Liver (tissue), 9 donors: Measurements from ENCODE around the gene SFXN5. TPM values are rescaled to one million over a fixed set of nuclear protein-coding genes. Genes with fewer than 3 reads are reported as not detected.

ENCODE experiments used
- DNase-seq: peaks from one replicate; pipeline ENCODE4 v3.0.0-alpha.2; 2017; ENCODE audit warnings: low spot score
- H3K27ac ChIP-seq, 2 donors: one replicate each; pipeline ENCODE4 v1.7.0; 2013; ENCODE audit warnings: inconsistent platforms in 2 of 2, low read length in 2 of 2, control low read depth in 1 of 2, low read depth in 1 of 2, mild to moderate bottlenecking in 1 of 2
- H3K27me3 ChIP-seq, 4 donors: one replicate each; pipeline versions ENCODE4 v1.6.1 to v1.7.0; 2013; ENCODE audit warnings: low read length in 3 of 4, inconsistent platforms in 1 of 4, mild to moderate bottlenecking in 1 of 4, moderate library complexity in 1 of 4; ENCODE audit not compliant: control insufficient read depth in 4 of 4, insufficient read depth in 4 of 4
- H3K36me3 ChIP-seq, 4 donors: one replicate each; pipeline versions ENCODE4 v1.6.1 to v1.7.0; 2013; ENCODE audit warnings: low read length in 3 of 4, mild to moderate bottlenecking in 3 of 4, low read depth in 1 of 4, moderate library complexity in 1 of 4; ENCODE audit not compliant: control insufficient read depth in 4 of 4, insufficient read depth in 3 of 4
- H3K4me1 ChIP-seq, 4 donors: one replicate each; pipeline versions ENCODE4 v1.6.1 to v1.7.0; 2013; ENCODE audit warnings: low read length in 3 of 4, mild to moderate bottlenecking in 3 of 4, moderate library complexity in 1 of 4; ENCODE audit not compliant: control insufficient read depth in 4 of 4, insufficient read depth in 4 of 4
- H3K4me3 ChIP-seq, 3 donors: one replicate each; pipeline versions ENCODE4 v1.6.1 to v1.7.0; 2013; ENCODE audit warnings: low read length in 3 of 3, control low read depth in 1 of 3, low read depth in 1 of 3, mild to moderate bottlenecking in 1 of 3
- H3K9ac ChIP-seq, 2 donors: one replicate each; pipeline ENCODE4 v1.7.0; 2013; ENCODE audit warnings: low read length in 2 of 2, mild to moderate bottlenecking in 2 of 2, moderate library complexity in 2 of 2, control low read depth in 1 of 2, low read depth in 1 of 2
- H3K9me3 ChIP-seq, 4 donors: one replicate each; pipeline versions ENCODE4 v1.6.1 to v1.7.0; 2013; ENCODE audit warnings: low read length in 3 of 4; ENCODE audit not compliant: control insufficient read depth in 4 of 4
- EGR1 ChIP-seq, 2 donors: IDR thresholded peaks; 2 replicates each; pipeline ENCODE4 v1.6.1; 2016 to 2018; ENCODE audit warnings: antibody characterized with exemption in 2 of 2, low read depth in 2 of 2
- FOXA1 ChIP-seq: IDR thresholded peaks from 2 replicates; pipeline ENCODE4 v1.6.1; 2016; ENCODE audit warnings: antibody characterized with exemption
- FOXA2 ChIP-seq: IDR thresholded peaks from 2 replicates; pipeline ENCODE4 v1.6.1; 2016; ENCODE audit warnings: antibody characterized with exemption
- GABPA ChIP-seq, 2 donors: IDR thresholded peaks in 1 of 2; conservative IDR thresholded peaks in 1 of 2; 2 replicates each; pipeline ENCODE4 v1.6.1; 2016; ENCODE audit warnings: antibody characterized with exemption in 2 of 2, mild to moderate bottlenecking in 1 of 2, moderate library complexity in 1 of 2
- HNF4A ChIP-seq, 2 donors: conservative IDR thresholded peaks; 2 replicates each; pipeline ENCODE4 v1.6.1; 2016; ENCODE audit warnings: antibody characterized with exemption in 2 of 2, mild to moderate bottlenecking in 2 of 2
- HNF4G ChIP-seq: IDR thresholded peaks from 2 replicates; pipeline ENCODE4 v1.6.1; 2016; ENCODE audit warnings: antibody characterized with exemption
- JUND ChIP-seq, 2 donors: IDR thresholded peaks; 2 replicates each; pipeline ENCODE4 v1.6.1; 2016; ENCODE audit warnings: antibody characterized with exemption in 2 of 2
- NR2F2 ChIP-seq: IDR thresholded peaks from 2 replicates; pipeline ENCODE4 v1.6.1; 2016; ENCODE audit warnings: antibody characterized with exemption
- RXRA ChIP-seq, 2 donors: IDR thresholded peaks; 2 replicates each; pipeline ENCODE4 v1.6.1; 2017 to 2018; ENCODE audit warnings: antibody characterized with exemption in 2 of 2, mild to moderate bottlenecking in 1 of 2
- SP1 ChIP-seq: IDR thresholded peaks from 2 replicates; pipeline ENCODE4 v1.6.1; 2018; ENCODE audit warnings: antibody characterized with exemption, mild to moderate bottlenecking
- TAF1 ChIP-seq: conservative IDR thresholded peaks from 2 replicates; pipeline ENCODE4 v1.6.1; 2016; ENCODE audit warnings: antibody characterized with exemption, mild to moderate bottlenecking
- YY1 ChIP-seq: IDR thresholded peaks from 2 replicates; pipeline ENCODE4 v1.6.1; 2016; ENCODE audit warnings: antibody characterized with exemption, mild to moderate bottlenecking
- WGBS: extraction: QIAGEN DNeasy Blood & Tissue Kit; methylation state at CpG from one replicate; pipeline ENCODE4 v1.1.7; 2013; 5-methylcytosine and 5-hydroxymethylcytosine counted together
- polyA plus RNA-seq, 2 donors: library from polyadenylated mRNA; stranded (reverse) in 1 of 2; unstranded in 1 of 2; fragments of 200-250 nt in 1 of 2; fragments of >200 nt in 1 of 2; fragmentation: Nextera tagmentation in 1 of 2; extraction: Ambion mirVana in 1 of 2; gene quantifications; one replicate each; pipeline versions ENCODE4 v1.2.1 to v1.2.3, GENCODE V29; 2013 to 2015
- total RNA-seq, 2 donors: library from RNA; depleted of rRNA; stranded (reverse); fragments of >200 nt; gene quantifications; one replicate each; pipeline ENCODE4 v1.2.3, GENCODE V29; 2014
- TF ChIP-seq, protein P1 (sequence below): IDR thresholded peaks from 2 replicates; pipeline ENCODE4 v1.6.1; 2016; ENCODE audit warnings: antibody characterized with exemption
- TF ChIP-seq, protein P2 (sequence below): IDR thresholded peaks from 2 replicates; pipeline ENCODE4 v1.6.1; 2016; ENCODE audit warnings: antibody characterized with exemption
- TF ChIP-seq, protein P3 (sequence below): IDR thresholded peaks from 2 replicates; pipeline ENCODE4 v1.6.1; 2016; ENCODE audit warnings: antibody characterized with exemption, mild to moderate bottlenecking
- TF ChIP-seq, protein P4 (sequence below): IDR thresholded peaks from 2 replicates; pipeline ENCODE4 v1.6.1; 2016; ENCODE audit warnings: antibody characterized with exemption
- TF ChIP-seq, protein P5 (sequence below): fragments of 150-350 bp; IDR thresholded peaks from 2 replicates; pipeline ENCODE4 v1.5.1; 2017; ENCODE audit warnings: improper control_type of control experiment, low read depth, low read length; ENCODE audit not compliant: missing input control
- donor health status: healthy.
- donor health status: healthy.
- donor health status: healthy.
- donor health status: healthy.
- donor health status: healthy.

The SFXN5 gene
- total and polyA plus RNA-seq, 4 donors = 23.3 to 58.2 (median 29.5) TPM

DNA sequence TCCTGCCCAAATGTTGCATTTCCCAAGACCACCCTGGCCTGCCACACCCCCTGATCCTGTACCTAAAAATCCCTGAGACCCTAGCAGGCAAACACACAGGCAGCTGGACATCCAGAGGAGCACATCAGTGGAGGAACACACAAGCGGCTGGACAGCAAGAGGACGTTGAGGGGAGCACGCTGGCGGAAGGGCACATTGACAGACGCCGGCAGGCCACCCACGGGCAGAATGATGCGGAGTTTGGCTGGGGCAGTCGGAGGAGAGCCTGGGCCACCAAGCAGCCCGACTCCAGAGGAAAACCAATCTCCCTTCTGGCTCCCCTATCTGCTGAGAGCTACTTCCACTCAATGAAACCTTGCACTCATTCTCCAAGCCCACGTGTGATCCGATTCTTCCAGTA, 106.5 kb downstream of the SFXN5 start:
- DNase-seq = no peak
- TF ChIP-seq FOXA2 (no peak), RXRA (IDR thresholded peaks at IDR 0.05) (no peak), NR2F2 (no peak), GABPA (IDR thresholded peaks at IDR 0.05 in 1 of 2, conservative IDR thresholded peaks at IDR 0.05 in 1 of 2) (no peak), SP1 (no peak), YY1 (no peak), TAF1 (no peak), EGR1 (IDR thresholded peaks at IDR 0.05; ENCODE audit: low read depth in 2 of 2) (no peak), HNF4G (no peak)
- TF ChIP-seq, protein P1, sequence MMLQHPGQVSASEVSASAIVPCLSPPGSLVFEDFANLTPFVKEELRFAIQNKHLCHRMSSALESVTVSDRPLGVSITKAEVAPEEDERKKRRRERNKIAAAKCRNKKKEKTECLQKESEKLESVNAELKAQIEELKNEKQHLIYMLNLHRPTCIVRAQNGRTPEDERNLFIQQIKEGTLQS = no peak
- TF ChIP-seq, protein P2, sequence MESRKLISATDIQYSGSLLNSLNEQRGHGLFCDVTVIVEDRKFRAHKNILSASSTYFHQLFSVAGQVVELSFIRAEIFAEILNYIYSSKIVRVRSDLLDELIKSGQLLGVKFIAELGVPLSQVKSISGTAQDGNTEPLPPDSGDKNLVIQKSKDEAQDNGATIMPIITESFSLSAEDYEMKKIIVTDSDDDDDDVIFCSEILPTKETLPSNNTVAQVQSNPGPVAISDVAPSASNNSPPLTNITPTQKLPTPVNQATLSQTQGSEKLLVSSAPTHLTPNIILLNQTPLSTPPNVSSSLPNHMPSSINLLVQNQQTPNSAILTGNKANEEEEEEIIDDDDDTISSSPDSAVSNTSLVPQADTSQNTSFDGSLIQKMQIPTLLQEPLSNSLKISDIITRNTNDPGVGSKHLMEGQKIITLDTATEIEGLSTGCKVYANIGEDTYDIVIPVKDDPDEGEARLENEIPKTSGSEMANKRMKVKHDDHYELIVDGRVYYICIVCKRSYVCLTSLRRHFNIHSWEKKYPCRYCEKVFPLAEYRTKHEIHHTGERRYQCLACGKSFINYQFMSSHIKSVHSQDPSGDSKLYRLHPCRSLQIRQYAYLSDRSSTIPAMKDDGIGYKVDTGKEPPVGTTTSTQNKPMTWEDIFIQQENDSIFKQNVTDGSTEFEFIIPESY = no peak
- TF ChIP-seq, protein P3, sequence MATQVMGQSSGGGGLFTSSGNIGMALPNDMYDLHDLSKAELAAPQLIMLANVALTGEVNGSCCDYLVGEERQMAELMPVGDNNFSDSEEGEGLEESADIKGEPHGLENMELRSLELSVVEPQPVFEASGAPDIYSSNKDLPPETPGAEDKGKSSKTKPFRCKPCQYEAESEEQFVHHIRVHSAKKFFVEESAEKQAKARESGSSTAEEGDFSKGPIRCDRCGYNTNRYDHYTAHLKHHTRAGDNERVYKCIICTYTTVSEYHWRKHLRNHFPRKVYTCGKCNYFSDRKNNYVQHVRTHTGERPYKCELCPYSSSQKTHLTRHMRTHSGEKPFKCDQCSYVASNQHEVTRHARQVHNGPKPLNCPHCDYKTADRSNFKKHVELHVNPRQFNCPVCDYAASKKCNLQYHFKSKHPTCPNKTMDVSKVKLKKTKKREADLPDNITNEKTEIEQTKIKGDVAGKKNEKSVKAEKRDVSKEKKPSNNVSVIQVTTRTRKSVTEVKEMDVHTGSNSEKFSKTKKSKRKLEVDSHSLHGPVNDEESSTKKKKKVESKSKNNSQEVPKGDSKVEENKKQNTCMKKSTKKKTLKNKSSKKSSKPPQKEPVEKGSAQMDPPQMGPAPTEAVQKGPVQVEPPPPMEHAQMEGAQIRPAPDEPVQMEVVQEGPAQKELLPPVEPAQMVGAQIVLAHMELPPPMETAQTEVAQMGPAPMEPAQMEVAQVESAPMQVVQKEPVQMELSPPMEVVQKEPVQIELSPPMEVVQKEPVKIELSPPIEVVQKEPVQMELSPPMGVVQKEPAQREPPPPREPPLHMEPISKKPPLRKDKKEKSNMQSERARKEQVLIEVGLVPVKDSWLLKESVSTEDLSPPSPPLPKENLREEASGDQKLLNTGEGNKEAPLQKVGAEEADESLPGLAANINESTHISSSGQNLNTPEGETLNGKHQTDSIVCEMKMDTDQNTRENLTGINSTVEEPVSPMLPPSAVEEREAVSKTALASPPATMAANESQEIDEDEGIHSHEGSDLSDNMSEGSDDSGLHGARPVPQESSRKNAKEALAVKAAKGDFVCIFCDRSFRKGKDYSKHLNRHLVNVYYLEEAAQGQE = no peak
- TF ChIP-seq, protein P4, sequence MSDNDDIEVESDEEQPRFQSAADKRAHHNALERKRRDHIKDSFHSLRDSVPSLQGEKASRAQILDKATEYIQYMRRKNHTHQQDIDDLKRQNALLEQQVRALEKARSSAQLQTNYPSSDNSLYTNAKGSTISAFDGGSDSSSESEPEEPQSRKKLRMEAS = no peak
- Histone ChIP-seq H3K36me3 (peaks cover 7 to 58% (median 28%) of the 10 kb centered on the region in 4 donors), H3K9me3 (no peaks in the 10 kb centered on the region), H3K4me3 (no peak overlapping the region), H3K27me3 (no peaks in the 10 kb centered on the region), H3K4me1 (no peaks in the 10 kb centered on the region), H3K9ac (no peak overlapping the region), H3K27ac (no peak overlapping the region)
- 94% methylated on average over 12 of the region's 12 CpGs for WGBS

DNA sequence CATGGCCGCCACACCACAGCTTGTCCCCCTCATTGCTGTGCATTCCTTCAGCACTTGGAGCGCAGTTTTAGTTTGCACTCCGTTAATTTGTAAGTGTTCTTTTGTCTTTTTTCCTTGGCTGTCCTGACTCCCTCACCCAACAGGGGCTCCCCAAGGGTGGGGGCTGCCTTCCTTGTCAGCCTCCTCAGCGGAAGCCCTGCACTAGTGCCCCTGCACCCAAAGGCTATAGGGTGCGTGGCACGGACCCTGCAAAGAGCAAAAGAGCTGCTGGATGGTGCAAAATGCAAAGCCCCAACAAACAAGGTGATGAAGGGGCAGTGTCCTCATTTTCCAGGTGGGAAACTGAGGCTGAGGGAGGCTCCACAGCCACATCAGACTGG, 107.4 kb downstream of the SFXN5 start:
- no peaks in the 10 kb centered on the region for H3K9me3 ChIP-seq
- H3K4me3 ChIP-seq = no peak overlapping the region
- H3K27me3 ChIP-seq = no peaks in the 10 kb centered on the region
- TF ChIP-seq, protein P5, sequence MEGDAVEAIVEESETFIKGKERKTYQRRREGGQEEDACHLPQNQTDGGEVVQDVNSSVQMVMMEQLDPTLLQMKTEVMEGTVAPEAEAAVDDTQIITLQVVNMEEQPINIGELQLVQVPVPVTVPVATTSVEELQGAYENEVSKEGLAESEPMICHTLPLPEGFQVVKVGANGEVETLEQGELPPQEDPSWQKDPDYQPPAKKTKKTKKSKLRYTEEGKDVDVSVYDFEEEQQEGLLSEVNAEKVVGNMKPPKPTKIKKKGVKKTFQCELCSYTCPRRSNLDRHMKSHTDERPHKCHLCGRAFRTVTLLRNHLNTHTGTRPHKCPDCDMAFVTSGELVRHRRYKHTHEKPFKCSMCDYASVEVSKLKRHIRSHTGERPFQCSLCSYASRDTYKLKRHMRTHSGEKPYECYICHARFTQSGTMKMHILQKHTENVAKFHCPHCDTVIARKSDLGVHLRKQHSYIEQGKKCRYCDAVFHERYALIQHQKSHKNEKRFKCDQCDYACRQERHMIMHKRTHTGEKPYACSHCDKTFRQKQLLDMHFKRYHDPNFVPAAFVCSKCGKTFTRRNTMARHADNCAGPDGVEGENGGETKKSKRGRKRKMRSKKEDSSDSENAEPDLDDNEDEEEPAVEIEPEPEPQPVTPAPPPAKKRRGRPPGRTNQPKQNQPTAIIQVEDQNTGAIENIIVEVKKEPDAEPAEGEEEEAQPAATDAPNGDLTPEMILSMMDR = no peak
- no peak for TF ChIP-seq HNF4G
- no peak for TF ChIP-seq HNF4A (conservative IDR thresholded peaks at IDR 0.05)
- no peak for TF ChIP-seq FOXA1
- no peak for TF ChIP-seq YY1
- TF ChIP-seq, protein P4 = no peak
- TF ChIP-seq GABPA (IDR thresholded peaks at IDR 0.05 in 1 of 2, conservative IDR thresholded peaks at IDR 0.05 in 1 of 2) = no peak
- TF ChIP-seq, protein P3 = no peak
- no peak for TF ChIP-seq SP1
- TF ChIP-seq TAF1 = no peak
- TF ChIP-seq, protein P2 = no peak
- TF ChIP-seq EGR1 (IDR thresholded peaks at IDR 0.05; ENCODE audit: low read depth in 2 of 2) = no peak
- TF ChIP-seq, protein P1 = no peak
- TF ChIP-seq JUND (IDR thresholded peaks at IDR 0.05) = no peak
- TF ChIP-seq FOXA2 = no peak
- 94% methylated on average over 6 of the region's 6 CpGs for whole genome bisulfite sequencing
- no peak for DNase-seq
- H3K27ac ChIP-seq = no peak overlapping the region
- no peak overlapping the region for H3K9ac ChIP-seq
- peaks cover 10 to 62% (median 26%) of the 10 kb centered on the region in 4 donors for H3K36me3 ChIP-seq
- H3K4me1 ChIP-seq = no peaks in the 10 kb centered on the region
